SU-DHL-6 (cell line): ENCODE results near the gene GNAO1.

Source experiments
- CTCF ChIP-seq: fragments of 200-600 bp; sonication (generic); IDR thresholded peaks from one replicate; pipeline ENCODE4 v1.5.1; 2017; ENCODE audit warnings: antibody characterized with exemption, mild to moderate bottlenecking, low read length, moderate library complexity; ENCODE audit not compliant: insufficient read depth, poor library complexity, severe bottlenecking
- EZH2phosphoT487 ChIP-seq: fragments of 200-600 bp; sonication (generic), shearing (Covaris generic); conservative IDR thresholded peaks from 2 replicates; pipeline ENCODE4 v1.6.1; 2018; ENCODE audit warnings: mild to moderate bottlenecking, antibody characterized with exemption, low read length, moderate library complexity, mixed read lengths

- TF ChIP-seq CTCF (no peak), EZH2phosphoT487 (no peak)
These were observed 30.7 kb downstream of the GNAO1 start for GRCh38 chr16:56221995-56222394.
